Measurements from ENCODE around the gene OTUD5. TPM values are rescaled to one million over a fixed set of nuclear protein-coding genes. Genes with fewer than 3 reads are reported as not detected.
"Not testable (repeated sequence)": the region's sequence is repeated elsewhere in the genome, so short reads cannot be mapped to it uniquely, and the experiment has no call there.

The OTUD5 gene, protein sequence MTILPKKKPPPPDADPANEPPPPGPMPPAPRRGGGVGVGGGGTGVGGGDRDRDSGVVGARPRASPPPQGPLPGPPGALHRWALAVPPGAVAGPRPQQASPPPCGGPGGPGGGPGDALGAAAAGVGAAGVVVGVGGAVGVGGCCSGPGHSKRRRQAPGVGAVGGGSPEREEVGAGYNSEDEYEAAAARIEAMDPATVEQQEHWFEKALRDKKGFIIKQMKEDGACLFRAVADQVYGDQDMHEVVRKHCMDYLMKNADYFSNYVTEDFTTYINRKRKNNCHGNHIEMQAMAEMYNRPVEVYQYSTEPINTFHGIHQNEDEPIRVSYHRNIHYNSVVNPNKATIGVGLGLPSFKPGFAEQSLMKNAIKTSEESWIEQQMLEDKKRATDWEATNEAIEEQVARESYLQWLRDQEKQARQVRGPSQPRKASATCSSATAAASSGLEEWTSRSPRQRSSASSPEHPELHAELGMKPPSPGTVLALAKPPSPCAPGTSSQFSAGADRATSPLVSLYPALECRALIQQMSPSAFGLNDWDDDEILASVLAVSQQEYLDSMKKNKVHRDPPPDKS
- polyA plus RNA-seq (ENCODE audit: insufficient read depth in 1 of 5, insufficient read length in 5 of 5, low replicate concordance in 1 of 5) = 10 to 100 TPM; 46.3 to 59.4 (median 55.7) TPM
- long read RNA-seq, donor 1, transcript OTUD5-202 (9 exons, 2,692 nt) = major isoform, 5 of 5 reads
- long read RNA-seq, donor 1, partial matches to known transcripts = 0 of 5 reads
- long read RNA-seq, donor 1, other reads (novel, unspliced or antisense) = 0 of 5 reads
- long read RNA-seq, donor 2, transcript OTUD5-202 (9 exons, 2,692 nt) = major isoform, 6 of 6 reads
- long read RNA-seq, donor 2, partial matches to known transcripts = 0 of 6 reads
- long read RNA-seq, donor 2, other reads (novel, unspliced or antisense) = 0 of 6 reads
- long read RNA-seq, donor 3, partial matches to known transcripts = 0 of 2 reads
- long read RNA-seq, donor 3, other reads (novel, unspliced or antisense) = 0 of 2 reads
- long read RNA-seq, donor 4, partial matches to known transcripts = 0 of 3 reads
- long read RNA-seq, donor 4, other reads (novel, unspliced or antisense) = 0 of 3 reads
- long read RNA-seq, donor 5, partial matches to known transcripts = 18 of 21 reads
- long read RNA-seq, donor 5, other reads (novel, unspliced or antisense) = 0 of 21 reads
- long read RNA-seq, donor 6, transcript OTUD5-202 (9 exons, 2,692 nt) = major isoform, 9 of 29 reads
- long read RNA-seq, donor 6, partial matches to known transcripts = 20 of 29 reads
- long read RNA-seq, donor 6, other reads (novel, unspliced or antisense) = 0 of 29 reads
- long read RNA-seq, donor 7, partial matches to known transcripts = 0 of 4 reads
- long read RNA-seq, donor 7, other reads (novel, unspliced or antisense) = 0 of 4 reads
- long read RNA-seq, donor 8, partial matches to known transcripts = 0 of 2 reads
- long read RNA-seq, donor 8, other reads (novel, unspliced or antisense) = 0 of 2 reads

DNA sequence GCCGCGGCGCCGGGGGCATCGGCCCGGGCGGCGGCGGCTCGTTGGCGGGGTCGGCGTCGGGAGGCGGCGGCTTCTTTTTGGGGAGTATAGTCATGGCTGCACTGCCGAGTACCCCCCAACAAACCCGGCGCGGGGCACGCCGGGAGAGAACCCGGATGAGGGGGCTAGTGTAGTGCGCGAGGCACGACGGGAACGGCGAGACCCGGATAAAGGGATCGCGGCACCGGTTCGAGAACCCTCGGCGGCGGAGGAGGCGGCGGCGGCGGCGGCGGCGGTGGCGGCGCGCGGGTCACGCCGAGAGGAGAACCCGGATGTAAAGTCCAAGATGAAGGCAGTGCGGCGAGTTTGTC, at the start of gene OTUD5:
Gene OTUD5 (minus strand): TSS at position 131 of the 350 bp plus-strand sequence. CDS start 37 bp downstream, at position 94.
- DNase-seq = no peak

DNA sequence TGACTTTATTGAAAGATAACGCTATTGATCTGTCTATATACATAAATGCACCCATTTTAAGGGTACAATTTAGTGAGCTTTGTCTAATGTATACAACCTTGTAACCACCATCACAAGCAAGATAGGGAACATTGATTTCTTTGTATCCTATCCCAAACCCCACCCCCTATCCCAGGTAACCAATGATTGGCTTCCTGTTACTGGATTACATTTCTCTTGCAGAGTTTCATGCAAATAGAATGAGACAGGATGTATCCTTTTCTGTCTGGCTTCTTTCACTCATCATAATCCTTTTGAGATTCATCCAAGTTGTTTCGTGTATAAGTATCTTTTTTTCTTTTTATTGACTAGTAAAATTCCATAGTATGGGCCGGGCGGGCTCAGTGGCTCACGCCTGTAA, 46.3 kb upstream of the OTUD5 start:
- DNase-seq = no peak

DNA sequence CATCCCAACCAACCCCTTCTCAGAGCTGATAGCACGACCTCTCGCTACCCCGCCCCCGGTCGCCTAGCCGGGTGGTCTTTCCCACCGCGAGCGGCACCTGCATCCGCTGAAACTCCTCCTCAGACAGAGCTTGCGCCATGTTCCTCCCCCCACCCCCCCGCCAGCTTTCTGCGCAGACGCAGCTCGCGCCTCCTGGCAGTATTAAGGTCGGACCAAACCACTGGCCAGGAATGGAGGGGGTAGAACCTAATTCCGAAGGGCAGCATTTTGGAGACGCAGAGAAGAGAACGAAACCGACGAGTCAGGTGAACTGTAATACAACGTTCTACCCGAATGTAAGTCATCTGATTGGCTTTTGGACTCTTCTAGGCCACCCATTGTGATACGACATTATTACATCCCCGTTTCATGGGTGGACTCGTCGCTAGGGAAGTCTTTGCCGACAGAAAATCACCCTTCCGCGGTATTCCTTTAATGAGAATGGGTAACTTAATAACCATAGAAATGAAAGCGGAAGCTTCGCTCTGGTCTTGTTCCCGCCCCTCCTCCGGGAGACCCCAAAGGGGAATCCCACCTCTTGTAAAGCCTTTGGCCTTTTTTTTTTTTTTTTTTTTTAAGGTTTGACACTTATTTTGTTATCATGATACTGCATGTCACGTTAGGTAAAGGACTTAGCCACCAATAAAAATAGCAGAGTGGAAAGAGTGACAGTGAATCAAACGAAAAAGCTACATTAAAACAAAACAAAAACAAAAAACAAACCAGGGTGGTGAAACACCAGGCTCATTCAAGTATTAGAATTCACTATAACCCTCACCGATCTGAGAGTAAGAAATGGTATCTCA, 44.9 kb upstream of the OTUD5 start, which contains the start of gene GRIPAP1:
Gene GRIPAP1 (minus strand): TSS at position 174 of the 845 bp plus-strand sequence. CDS start 35 bp downstream, at position 139.
- peak; percentile 87 to 88 for DNase-seq

DNA sequence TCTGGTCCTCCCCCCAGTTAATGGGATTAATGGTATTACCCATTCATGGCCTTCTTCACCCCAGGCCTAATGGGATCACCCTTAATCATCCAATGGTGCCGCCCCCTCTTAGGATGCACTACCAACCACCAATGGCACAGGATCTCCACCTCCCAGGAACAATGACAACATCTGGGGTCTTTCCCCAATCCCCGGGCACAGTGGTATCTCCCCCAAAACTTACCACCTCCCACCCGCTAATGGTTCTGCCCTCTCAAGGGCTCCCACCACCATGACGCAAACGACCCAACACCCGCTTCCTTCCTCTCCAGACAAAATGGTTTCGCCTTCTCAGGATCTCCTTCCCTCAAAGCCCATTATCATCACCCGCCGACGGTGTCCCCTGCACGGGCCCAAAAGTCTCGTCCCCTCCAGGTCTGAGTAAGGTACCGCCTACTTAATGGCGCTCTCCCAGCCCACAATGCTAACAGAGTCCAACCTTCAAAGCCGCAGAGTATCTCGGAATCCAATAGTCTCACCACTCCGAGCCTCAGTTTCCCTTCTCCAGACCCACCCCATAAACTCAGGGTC, 44.2 kb upstream of the OTUD5 start:
- DNase-seq = peak in 1 of 2 donors; percentile 18

DNA sequence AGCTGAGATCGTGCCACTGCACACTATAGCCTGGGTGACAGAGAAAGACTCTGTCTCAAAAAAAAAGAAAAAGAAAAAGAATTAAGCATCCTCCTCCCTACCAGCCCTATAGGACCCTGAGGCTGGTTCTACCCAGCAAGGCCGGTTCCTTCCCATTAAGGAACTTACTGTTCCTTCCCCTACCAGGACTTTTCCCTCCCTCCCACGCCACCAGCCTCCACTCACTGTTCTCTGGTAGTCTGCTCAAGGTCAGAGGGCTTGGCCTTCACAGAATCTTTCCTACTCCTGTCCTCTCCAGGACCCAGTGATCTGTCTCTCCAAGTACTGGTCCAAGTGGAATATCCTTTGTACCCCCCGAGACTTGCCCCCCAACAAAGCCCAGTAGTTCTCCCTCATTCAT, 43.2 kb upstream of the OTUD5 start:
- no peak for DNase-seq

DNA sequence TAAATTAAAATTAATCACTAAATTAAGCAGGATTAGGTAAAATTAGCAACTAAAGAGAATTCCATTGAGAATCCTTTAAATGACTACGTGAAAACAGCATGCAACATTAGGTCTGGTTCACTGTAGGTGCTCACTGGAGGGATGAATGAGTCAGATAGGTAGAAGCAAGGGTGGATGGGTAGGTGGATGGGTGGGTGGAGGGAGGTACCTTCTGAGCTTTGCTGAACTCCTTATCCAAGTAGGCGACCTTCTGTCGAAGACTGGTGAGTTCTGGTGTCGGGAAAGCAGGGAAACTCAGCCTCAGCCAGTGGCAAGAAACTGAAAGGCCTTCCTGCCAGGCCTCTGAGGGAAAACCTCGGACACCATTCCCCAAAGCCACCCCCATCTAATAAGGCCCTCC, 41.6 kb upstream of the OTUD5 start:
- DNase-seq = no peak

DNA sequence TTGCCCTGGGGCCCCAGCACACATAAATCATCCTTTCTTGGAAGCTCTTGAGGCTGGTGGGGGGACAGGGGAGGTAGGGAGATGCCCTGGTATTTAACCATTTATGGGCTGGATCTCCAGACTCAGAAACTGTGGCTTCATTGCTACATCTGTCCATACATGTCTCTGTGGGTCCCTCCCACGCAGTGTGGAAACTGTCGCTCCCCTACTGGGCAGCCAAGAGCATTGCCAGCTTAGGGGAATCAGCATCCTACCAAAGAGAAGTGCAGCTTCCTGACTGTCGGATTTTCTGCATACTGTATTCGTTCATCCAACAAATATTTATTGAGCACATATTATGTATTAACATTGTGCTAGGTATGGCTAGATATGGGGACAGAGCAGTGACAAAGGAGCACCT, 41.0 kb upstream of the OTUD5 start:
- DNase-seq = no peak

DNA sequence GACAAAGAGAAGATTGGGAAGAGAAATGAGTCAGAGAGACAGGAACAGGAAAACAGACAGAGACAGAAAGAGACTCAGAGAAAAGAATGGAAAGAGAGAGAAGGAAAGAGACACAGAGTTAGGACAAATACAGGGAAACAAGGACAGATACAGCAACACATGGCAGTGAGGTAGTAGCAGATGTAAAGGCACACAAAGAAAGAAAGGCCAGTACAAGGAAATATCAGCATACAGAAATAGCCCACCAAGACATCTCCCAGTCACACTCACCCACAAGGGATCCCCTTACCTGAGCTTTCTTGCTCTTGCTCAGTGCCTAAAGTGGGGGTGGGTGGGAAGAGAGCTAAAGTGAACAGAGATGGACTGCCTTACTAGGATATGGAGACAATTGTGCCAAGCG, 40.5 kb upstream of the OTUD5 start:
- DNase-seq = no peak

DNA sequence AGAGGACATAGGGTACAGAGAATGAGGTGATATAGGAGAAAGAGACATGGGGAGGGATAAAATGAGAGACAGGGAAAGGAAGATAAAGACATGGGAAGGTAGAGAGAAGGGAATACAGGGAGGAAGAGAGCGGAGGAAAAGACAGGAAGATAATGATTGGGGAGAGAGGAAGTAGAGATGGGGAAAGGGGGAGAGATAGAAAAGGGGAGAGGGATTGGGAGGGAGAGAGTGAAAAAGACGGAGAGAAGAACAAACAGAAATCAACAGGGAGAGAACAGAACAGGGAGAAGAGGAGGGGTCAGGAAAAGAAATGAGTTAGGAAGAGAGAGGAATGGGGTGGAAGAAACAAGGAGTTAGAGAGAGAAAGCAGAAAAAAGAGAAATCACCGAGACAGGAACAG, 40.0 kb upstream of the OTUD5 start:
- DNase-seq = no peak

DNA sequence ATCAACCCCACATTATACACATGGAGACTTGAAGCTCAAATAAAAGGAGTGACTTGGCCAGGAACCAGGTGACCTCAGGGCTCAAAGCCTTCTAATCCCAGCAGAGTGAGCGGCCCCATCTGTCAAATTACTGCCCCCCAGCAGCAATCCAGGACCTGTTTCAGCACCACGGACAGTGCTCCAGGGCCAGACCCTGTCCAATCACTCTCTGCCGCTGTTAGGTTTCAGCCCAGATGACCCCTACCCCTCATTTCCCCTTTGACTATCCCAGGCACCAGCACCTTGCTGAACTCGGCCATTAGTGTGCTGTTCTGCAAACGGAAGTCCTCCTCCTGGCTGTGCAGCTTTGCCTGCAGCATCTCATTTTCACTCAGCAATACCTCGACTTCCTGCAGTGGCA, 39.6 kb upstream of the OTUD5 start:
- no peak for DNase-seq

DNA sequence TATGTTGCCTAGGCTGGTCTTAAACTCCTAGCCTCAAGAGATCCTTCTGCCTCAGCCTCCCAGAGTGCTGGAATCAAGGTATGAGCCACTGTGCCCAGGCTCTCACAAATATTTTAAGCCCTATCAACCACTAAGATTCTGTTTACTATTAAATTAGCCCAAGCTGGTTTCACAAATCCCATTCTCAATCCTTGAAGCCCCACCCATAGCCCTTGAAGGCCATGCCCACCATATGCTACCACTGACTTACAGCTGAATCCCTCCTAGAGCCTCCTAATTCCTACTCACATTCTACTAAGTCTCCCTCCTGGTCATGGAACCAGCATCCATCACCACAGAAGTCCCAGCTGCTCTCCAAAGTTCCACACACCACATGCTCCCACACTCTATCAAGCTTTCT, 34.9 kb upstream of the OTUD5 start:
- DNase-seq = no peak

DNA sequence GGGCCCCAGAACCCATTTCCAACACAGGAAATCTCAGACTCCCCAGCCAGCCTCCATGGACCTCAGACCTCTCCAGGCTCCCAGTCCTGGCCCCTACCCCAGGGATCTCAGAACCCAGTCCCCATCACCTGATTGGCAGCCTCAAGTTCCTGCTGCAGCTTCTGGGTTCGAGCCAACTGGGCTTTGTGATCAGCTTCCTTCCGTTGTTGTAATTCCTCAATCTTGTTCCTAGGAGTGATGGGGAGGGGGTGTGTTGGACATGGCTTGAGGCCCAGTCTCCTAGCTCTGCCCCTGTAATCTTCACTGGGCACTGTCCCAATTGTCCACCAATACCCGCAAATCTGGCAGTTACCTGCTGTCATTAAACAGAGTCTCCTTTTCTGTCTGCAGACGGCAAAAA, 32.1 kb upstream of the OTUD5 start:
- no peak for DNase-seq

DNA sequence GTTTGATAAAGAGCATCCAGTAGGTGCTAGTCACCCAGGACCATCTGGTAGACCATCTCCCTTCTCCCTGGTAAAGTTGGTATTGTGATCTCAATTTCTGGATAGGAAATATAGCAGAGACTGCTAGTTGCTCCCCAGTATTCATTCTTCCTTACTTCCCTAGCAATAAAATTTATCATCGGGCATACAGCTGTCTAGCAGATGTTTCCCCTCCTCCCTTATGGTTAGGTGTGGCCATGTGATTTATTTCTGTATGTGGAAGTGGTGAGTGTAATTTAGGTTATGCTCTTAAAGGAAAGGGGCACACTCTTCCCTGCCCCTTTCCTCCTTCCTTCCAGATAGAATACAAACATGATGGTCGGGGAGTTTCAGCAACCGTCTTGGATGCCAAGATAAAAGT, 26.5 kb upstream of the OTUD5 start:
- DNase-seq = no peak

DNA sequence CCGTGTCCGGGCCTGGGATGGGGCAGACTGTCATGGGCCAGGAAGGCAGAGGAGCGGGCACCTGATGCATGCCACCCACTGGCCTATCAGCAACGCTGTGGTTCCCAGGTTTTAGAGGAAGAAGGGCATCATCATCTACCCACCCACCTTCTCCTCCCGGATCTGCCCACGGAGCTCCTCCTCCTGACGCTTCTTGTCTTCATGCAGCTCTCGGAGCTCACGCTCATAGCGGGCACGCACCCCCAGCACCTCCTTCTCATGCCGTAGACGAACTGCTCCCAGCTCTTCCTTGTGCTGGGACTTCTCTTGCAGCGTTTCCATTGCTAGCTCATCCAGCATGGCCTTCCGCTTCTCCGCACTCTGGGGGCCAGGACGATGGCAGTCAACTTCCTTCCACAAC, 25.7 kb upstream of the OTUD5 start:
- no peak for DNase-seq

DNA sequence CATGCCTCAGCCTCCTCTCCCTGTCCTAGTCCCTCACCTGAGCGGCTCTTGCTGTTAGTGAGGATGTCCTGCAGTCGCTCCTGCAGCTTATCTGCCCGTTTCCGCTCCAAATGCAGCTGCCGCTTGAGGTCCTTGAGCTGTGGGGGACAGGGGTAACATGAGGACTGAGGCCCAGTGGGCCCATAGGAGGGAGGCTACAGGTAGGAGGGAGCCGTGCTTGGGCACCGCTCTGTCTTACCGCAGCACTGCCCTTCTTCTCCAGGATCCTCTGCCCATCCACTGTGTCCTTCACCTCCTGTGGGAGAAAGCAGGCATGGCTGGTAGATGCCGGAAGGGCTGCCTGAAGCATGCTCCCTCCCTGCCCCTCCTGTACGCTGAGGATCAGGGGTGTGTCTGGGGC, 23.8 kb upstream of the OTUD5 start:
- no peak for DNase-seq

DNA sequence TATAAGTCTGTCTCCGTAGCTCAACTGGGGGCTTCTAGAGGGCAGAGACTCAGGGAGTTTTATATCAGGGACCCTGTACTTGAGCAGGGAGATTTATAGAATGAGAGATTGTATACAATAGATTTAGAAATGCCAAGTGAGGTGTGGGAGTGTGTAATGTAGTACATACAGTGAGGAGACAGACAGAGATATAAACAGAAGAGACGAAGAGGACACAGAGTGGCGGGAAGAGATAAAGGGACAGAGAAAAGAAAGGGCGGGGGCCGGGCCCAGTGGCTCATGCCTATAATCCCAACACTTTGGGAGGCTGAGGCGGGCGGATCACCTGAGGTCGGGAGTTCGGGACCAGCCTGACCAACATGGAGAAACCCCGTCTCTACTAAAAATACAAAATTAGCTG, 22.9 kb upstream of the OTUD5 start:
- not testable (repeated sequence) for DNase-seq

DNA sequence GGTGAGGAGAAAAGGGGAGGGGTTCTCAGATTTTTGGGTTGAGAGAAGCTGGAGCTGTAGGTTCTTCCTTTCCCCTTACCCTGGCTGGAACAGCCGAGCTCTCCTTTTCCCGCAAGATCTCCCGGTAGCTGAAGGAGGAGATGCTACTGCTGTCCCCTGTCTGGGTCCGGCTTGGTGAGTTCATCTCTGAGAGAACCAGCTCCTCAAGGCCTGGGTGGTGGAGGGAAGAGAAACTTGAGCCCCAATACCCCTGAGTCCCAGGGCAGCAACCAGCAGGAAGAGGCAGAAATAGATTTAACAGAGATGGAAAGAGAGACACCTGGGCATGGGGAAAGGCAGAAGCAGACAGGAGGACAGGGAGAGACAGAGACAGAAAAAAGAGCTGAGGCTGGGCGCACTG, 20.8 kb upstream of the OTUD5 start:
- DNase-seq = no peak

DNA sequence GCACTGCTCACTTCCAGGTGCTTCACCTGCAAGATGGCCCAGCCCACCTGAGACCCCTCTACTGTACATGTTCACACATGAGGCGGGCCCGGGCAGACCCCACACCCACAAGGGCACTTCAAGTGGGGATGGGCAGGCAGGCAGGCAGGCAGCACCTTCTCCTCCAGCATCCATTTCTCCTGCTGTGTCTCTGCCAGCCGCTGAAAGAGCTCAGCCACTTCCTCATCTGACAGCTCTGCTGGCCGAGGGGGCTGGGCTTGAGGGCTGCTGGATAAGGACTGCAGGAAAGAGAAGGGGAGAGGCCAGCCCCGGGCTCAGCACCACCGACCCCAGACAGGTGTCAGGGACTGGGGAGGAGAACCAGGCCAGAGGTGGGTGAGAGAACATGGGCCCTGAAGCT, 18.7 kb upstream of the OTUD5 start:
- DNase-seq = no peak

DNA sequence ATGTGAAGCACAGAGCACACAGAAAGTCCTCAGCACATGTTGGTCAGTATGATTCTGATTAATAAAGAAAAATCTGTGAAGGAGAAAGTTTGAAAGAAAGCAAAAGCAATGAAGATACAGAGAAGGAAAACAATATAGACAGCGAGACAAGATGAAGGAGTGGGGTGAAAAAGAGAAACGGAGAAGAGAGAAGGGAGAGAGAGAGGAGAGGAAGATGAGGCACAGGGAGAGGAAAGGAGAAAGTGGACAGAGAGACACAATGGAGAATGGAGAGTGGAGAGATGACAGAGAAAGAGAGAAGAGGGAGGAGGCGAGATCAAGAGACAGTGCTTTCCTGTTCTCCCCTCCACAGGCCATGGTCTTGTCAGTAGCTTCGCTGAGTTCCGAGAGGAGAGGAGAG, 18.1 kb upstream of the OTUD5 start:
- no peak for DNase-seq

DNA sequence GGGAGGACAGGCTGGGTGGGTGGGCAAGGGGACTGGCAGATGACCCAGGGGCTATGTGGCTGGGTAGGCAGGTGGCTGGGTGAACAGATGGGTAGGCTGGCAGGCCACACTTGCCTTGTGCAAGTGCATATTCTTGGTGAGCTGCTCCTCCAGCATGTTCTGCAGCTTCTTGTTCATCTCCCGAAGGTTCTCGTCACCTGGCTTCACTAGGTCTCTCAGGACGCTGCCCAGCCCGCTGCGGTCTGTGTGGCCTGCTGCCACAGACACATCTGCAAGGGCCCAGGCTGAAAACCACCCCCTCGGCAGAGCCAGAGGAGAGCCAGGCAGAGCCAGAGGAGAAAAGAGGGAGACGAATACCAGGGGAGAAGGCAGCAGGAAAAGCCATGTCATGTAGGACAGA, 17.6 kb upstream of the OTUD5 start:
- no peak for DNase-seq

Data from right lung (tissue), 10 donors.